ENCODE measurements around the gene ATP9A. TPM values are rescaled to one million over a fixed set of nuclear protein-coding genes. Genes with fewer than 3 reads are reported as not detected.

ATP9A gene
- total RNA-seq, 2 experiments from 2014 or later, result 0.11 to 0.19 TPM

- Histone ChIP-seq H3K27me3 (ENCODE audit: control insufficient read depth in 1 of 2, insufficient read depth in 2 of 2, low read length in 2 of 2) (no peaks in the 10 kb centered on the region), H3K27ac (ENCODE audit: low read depth in 1 of 2, low read length in 2 of 2) (no peak overlapping the region), H3K9me3 (ENCODE audit: control insufficient read depth in 1 of 2, insufficient read depth in 1 of 2, low read length in 2 of 2) (no peaks in the 10 kb centered on the region), H3K4me1 (ENCODE audit: insufficient read depth, low read length) (peaks cover 7% of the 10 kb centered on the region), H3K4me3 (ENCODE audit: low read length) (no peak overlapping the region), H3K36me3 (ENCODE audit: insufficient read depth, low read length) (no peaks in the 10 kb centered on the region)
- Mint-ChIP-seq H3K9me3 (no peaks in the 10 kb centered on the region), H3K4me1 (ENCODE audit: low read depth) (peaks cover 13% of the 10 kb centered on the region), H3K27me3 (no peaks in the 10 kb centered on the region), H3K4me3 (no peak overlapping the region), H3K27ac (no peak overlapping the region), H3K36me3 (ENCODE audit: low read depth) (no peaks in the 10 kb centered on the region)
- POLR2A ChIA-PET, result no interaction called here
- CTCF ChIA-PET, result interaction anchor here (1.7 kb wide), 1 partner anchor 611 kb away, joined by 4 read pairs; no protein-coding TSS in a partner anchor
- intact Hi-C loops (cut with DNase I, micrococcal nuclease), result loop anchor here (5.0 to 10.0 kb wide), 3 partner anchors 56 to 614 kb away; partner anchors contain the start of gene NFATC2 (in 1 of the 2)
- no peak for TF ChIP-seq CTCF (IDR thresholded peaks at IDR 0.05)
- ATAC-seq (ENCODE audit: poor library complexity), result no peak
- no peak for DNase-seq
Measured at GRCh38 chr20:51598556-51598955, 169.6 kb downstream of the ATP9A start.

DNA sequence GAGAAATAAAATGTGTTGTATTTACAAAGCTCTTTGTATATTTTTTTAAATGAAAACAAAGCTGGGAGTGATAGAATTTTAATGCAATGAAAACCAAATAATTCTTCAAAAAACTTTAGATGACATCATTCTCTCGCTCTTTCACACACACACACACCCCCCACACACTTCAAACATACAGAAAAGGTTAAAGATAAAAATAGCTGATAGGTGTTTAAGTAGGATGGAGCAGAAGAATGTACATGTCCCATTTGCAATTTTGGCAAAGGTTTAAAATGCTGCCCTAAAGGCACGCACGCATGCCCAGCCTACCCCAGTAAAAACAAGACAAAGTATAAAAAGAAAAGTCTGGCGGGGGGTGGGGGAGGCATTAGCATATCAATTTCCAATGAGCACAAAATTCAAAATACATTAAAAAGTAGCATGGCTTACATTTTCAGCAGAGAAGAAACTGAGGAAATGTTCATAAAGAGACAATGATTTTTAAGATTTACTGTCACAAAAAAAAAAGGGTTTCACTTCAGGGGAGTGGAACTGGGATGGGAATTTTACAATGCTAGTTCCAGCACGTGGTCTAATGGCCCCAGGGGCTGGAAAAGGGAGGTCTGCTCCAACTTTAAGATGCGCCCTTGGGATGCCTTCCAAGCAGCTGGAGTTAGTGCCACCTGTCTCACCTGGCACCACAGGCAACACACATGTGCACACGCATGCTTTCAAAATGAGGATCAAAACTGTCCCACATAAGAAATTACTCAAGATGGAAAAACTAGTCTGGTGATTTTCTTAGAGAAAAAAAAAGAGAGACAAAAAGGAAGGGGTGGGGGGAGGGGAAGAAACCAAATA, 170.6 kb downstream of the ATP9A start:
- Mint-ChIP-seq H3K4me3 (no peak overlapping the region), H3K27ac (no peak overlapping the region), H3K36me3 (ENCODE audit: low read depth) (no peaks in the 10 kb centered on the region), H3K27me3 (no peaks in the 10 kb centered on the region), H3K9me3 (no peaks in the 10 kb centered on the region), H3K4me1 (ENCODE audit: low read depth) (peaks cover 13% of the 10 kb centered on the region)
- Histone ChIP-seq H3K9me3 (ENCODE audit: control insufficient read depth in 1 of 2, insufficient read depth in 1 of 2, low read length in 2 of 2) (no peaks in the 10 kb centered on the region), H3K27me3 (ENCODE audit: control insufficient read depth in 1 of 2, insufficient read depth in 2 of 2, low read length in 2 of 2) (no peaks in the 10 kb centered on the region), H3K4me3 (ENCODE audit: low read length) (no peak overlapping the region), H3K36me3 (ENCODE audit: insufficient read depth, low read length) (no peaks in the 10 kb centered on the region), H3K27ac (ENCODE audit: low read depth in 1 of 2, low read length in 2 of 2) (no peak overlapping the region), H3K4me1 (ENCODE audit: insufficient read depth, low read length) (peaks cover 7% of the 10 kb centered on the region)
- ATAC-seq (ENCODE audit: poor library complexity) (no peak), DNase-seq (no peak)
- POLR2A ChIA-PET, result interaction anchor here (0.6 to 0.7 kb wide), 2 partner anchors 58 to 123 kb away, joined by 3 read pairs; no protein-coding TSS in a partner anchor
- intact Hi-C loops (cut with DNase I, micrococcal nuclease), result loop anchor here (5.0 to 10.0 kb wide), 3 partner anchors 55 to 613 kb away; partner anchors contain the start of gene NFATC2 (in 1 of the 2)
- CTCF ChIA-PET, result interaction anchor here (1.7 kb wide), 1 partner anchor 610 kb away, joined by 4 read pairs; no protein-coding TSS in a partner anchor
- no peak for TF ChIP-seq CTCF (IDR thresholded peaks at IDR 0.05)

DNA sequence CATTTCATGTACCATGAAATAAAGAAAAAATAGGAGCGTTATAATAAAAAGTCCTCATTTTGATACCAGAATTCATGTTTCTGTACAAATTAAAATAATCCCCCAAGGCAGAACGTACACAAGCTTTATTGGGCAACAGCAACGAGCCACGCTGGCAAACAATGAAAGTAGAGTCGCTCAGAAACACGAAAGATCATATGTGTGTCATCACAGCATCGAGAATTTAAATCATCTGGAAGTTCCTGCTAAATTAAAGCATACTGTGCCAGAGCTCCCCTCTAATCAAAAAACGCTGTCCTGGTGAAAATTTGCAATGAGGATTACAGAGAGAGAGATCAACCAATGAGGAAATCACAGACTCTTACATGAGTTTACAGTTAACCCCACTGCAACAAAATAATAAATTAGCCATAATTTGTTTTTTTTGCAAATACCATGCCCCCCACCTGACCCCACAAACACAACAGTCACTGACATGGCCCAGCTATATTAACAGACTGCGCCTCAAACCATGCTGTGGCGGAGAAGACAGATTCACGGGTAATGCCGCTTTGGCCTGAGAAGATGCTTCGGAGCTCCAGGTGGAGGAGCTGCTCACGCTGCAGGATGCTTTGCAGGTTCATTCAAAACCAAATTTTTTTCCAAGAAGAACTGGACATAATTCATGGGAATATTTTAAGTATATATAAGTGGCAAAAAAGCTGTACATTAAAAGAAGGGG, 171.4 kb downstream of the ATP9A start:
- H3K36me3 Mint-ChIP-seq (ENCODE audit: low read depth), result no peaks in the 10 kb centered on the region
- no peak for ATAC-seq (ENCODE audit: poor library complexity)
- no peak for DNase-seq
- H3K36me3 ChIP-seq (ENCODE audit: insufficient read depth, low read length), result no peaks in the 10 kb centered on the region
- no peaks in the 10 kb centered on the region for H3K27me3 Mint-ChIP-seq
- peaks cover 7% of the 10 kb centered on the region for H3K4me1 ChIP-seq (ENCODE audit: insufficient read depth, low read length)
- H3K27me3 ChIP-seq (ENCODE audit: control insufficient read depth in 1 of 2, insufficient read depth in 2 of 2, low read length in 2 of 2), result no peaks in the 10 kb centered on the region
- no peaks in the 10 kb centered on the region for H3K9me3 Mint-ChIP-seq
- no peak for TF ChIP-seq CTCF (IDR thresholded peaks at IDR 0.05)
- H3K4me3 ChIP-seq (ENCODE audit: low read length), result no peak overlapping the region
- intact Hi-C loops (cut with DNase I, micrococcal nuclease), result loop anchor here (5.0 to 10.0 kb wide), 3 partner anchors 55 to 612 kb away; partner anchors contain the start of gene NFATC2 (in 1 of the 2)
- no peak overlapping the region for H3K4me3 Mint-ChIP-seq
- H3K27ac ChIP-seq (ENCODE audit: low read depth in 1 of 2, low read length in 2 of 2), result no peak overlapping the region
- H3K9me3 ChIP-seq (ENCODE audit: control insufficient read depth in 1 of 2, insufficient read depth in 1 of 2, low read length in 2 of 2), result no peaks in the 10 kb centered on the region
- POLR2A ChIA-PET, result interaction anchor here (0.7 kb wide), 1 partner anchor 122 kb away, joined by 3 read pairs; no protein-coding TSS in a partner anchor
- H3K4me1 Mint-ChIP-seq (ENCODE audit: low read depth), result peaks cover 13% of the 10 kb centered on the region
- no peak overlapping the region for H3K27ac Mint-ChIP-seq
- CTCF ChIA-PET, result interaction anchor here (1.7 kb wide), 1 partner anchor 609 kb away, joined by 4 read pairs; no protein-coding TSS in a partner anchor

All from CD4-positive, alpha-beta T cell (primary cell).